ENCODE measurements around the gene CABS1.

DNA sequence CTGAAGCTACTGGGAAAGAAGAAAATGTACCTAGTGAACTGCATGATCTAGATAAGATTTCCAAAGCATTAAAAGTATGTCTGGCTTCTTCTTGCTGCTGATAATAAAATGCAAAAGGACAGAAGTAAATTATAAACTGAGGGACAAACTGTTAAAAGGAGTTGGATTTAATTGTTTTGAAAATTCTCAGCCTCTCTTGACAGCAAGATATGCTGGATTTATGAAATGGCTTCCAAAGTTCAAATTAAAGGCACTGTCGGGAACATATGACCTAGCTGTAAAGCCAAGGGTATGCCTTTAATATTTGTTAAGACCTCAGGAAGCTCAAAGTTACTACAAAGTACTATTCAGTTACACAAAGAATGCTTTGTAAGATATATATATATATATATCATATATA is 46.1 kb upstream of the CABS1 start:
- no peak for TF ChIP-seq CTCF (IDR thresholded peaks at IDR 0.05; ENCODE audit: insufficient read depth, low read length)
- no peak for TF ChIP-seq REST (IDR thresholded peaks at IDR 0.05; ENCODE audit: insufficient replicate concordance, low read depth)
- no peak for TF ChIP-seq POLR2AphosphoS5 (IDR thresholded peaks at IDR 0.05; ENCODE audit: low read depth)
- TF ChIP-seq GABPA (IDR thresholded peaks at IDR 0.05; ENCODE audit: low read depth): no peak
- no peak for TF ChIP-seq SPI1 (IDR thresholded peaks at IDR 0.05; ENCODE audit: borderline replicate concordance, low read depth)
